Esophagus squamous epithelium (tissue), 5 donors: ENCODE measurements around the gene OTOG. TPM values are rescaled to one million over a fixed set of nuclear protein-coding genes. Genes with fewer than 3 reads are reported as not detected.

Experiments
- DNase-seq: peaks from one replicate; lab custom pipeline; 2025; lab: John Stamatoyannopoulos, UW
- H3K27ac ChIP-seq, 4 donors: fragments of 200-600 bp; sonication (generic); one replicate each; pipeline ENCODE4 v1.5.1; 2016 to 2019; ENCODE audit warnings: mild to moderate bottlenecking in 1 of 4
- H3K27me3 ChIP-seq, 4 donors: fragments of 200-600 bp; sonication (generic); 1 replicate in 3 of 4; 2 replicates in 1 of 4; pipeline versions ENCODE4 v1.5.1 to v1.6.0; 2017 to 2021; ENCODE audit warnings: antibody characterized with exemption in 1 of 4
- H3K36me3 ChIP-seq, 3 donors: fragments of 200-600 bp; sonication (generic); one replicate each; pipeline ENCODE4 v1.5.1; 2016 to 2019
- H3K4me1 ChIP-seq, 3 donors: fragments of 200-600 bp; sonication (generic); one replicate each; pipeline ENCODE4 v1.5.1; 2017 to 2019
- H3K4me3 ChIP-seq, 4 donors: fragments of 200-600 bp; sonication (generic); 1 replicate in 3 of 4; 2 replicates in 1 of 4; pipeline ENCODE4 v1.5.1; 2016 to 2019; ENCODE audit warnings: mild to moderate bottlenecking in 2 of 4, moderate library complexity in 1 of 4
- H3K9me3 ChIP-seq, 3 donors: fragments of 200-600 bp; sonication (generic); one replicate each; pipeline ENCODE4 v1.5.1; 2016 to 2019
- CTCF ChIP-seq, 6 experiments: fragments of 450-650 bp in 4 of 6; fragments of 200-600 bp in 2 of 6; sonication (generic) in 2 of 6; IDR thresholded peaks; one replicate each; pipeline ENCODE4 v1.5.1; 2016 to 2019; ENCODE audit warnings: antibody characterized with exemption in 6 of 6, mild to moderate bottlenecking in 4 of 6, moderate library complexity in 4 of 6
- POLR2A ChIP-seq, 4 donors: fragments of 450-650 bp; IDR thresholded peaks; one replicate each; pipeline ENCODE4 v1.6.1; 2017; ENCODE audit warnings: antibody characterized with exemption in 4 of 4, mild to moderate bottlenecking in 4 of 4, moderate library complexity in 3 of 4
- WGBS, 2 donors: methylation state at CpG; one replicate each; pipeline ENCODE4 v1.1.5; 2018; 5-methylcytosine and 5-hydroxymethylcytosine counted together
- intact Hi-C: fragments of 100-400 bp; cut with DNase I; formaldehyde crosslinking; loops from one replicate; pipeline ENCODE4 v1.15.0; 2022
- total RNA-seq, 4 donors: library from RNA; depleted of rRNA; stranded (reverse); fragments of >200 nt; gene quantifications; one replicate each; pipeline ENCODE4 v1.1.0, GENCODE V29; 2016
- donor health status: DM: yes; HTN: yes; CAD: no.

OTOG gene
- total RNA-seq, 4 donors from 2014 or later: not detected

- no peak for DNase-seq
These were observed 25.3 kb downstream of the OTOG start for GRCh38 chr11:17572359-17572690.

GRCh38 chr11:17572791-17573460, 25.9 kb downstream of the OTOG start:
- TF ChIP-seq CTCF (IDR thresholded peaks at IDR 0.05) (no peak), POLR2A (IDR thresholded peaks at IDR 0.05) (no peak)
- Histone ChIP-seq H3K27ac (no peak overlapping the region), H3K9me3 (no peaks in the 10 kb centered on the region), H3K4me3 (no peak overlapping the region), H3K36me3 (no peaks in the 10 kb centered on the region), H3K4me1 (no peaks in the 10 kb centered on the region), H3K27me3 (peaks cover 0 to 23% (median 0%) of the 10 kb centered on the region in 4 donors)
- no peak for DNase-seq
- intact Hi-C loops: no loop called here
- 74 to 84% methylated on average over 11 to 17 of the region's 20 CpGs for WGBS, 2 donors

More at GRCh38 chr11:17572359-17572690, 25.3 kb downstream of the OTOG start:
- Histone ChIP-seq H3K9me3 (no peaks in the 10 kb centered on the region), H3K27ac (no peak overlapping the region), H3K4me1 (no peaks in the 10 kb centered on the region), H3K36me3 (no peaks in the 10 kb centered on the region), H3K4me3 (no peak overlapping the region), H3K27me3 (peaks cover 0 to 23% (median 0%) of the 10 kb centered on the region in 4 donors)
- 44 to 56% methylated on average over 2 to 3 of the region's 3 CpGs for WGBS, 2 donors
- TF ChIP-seq POLR2A (IDR thresholded peaks at IDR 0.05) (no peak), CTCF (IDR thresholded peaks at IDR 0.05) (no peak)
- intact Hi-C loops: no loop called here

GRCh38 chr11:17573526-17573925, 26.5 kb downstream of the OTOG start:
- 83 to 90% methylated on average over 3 of the region's 3 CpGs for WGBS, 2 donors
- no peaks in the 10 kb centered on the region for H3K9me3 ChIP-seq
- no peak overlapping the region for H3K4me3 ChIP-seq
- no peaks in the 10 kb centered on the region for H3K4me1 ChIP-seq
- H3K27me3 ChIP-seq: peaks cover 0 to 23% (median 0%) of the 10 kb centered on the region in 4 donors
- no peak overlapping the region for H3K27ac ChIP-seq
- intact Hi-C loops: no loop called here
- TF ChIP-seq POLR2A (IDR thresholded peaks at IDR 0.05): no peak
- no peak for TF ChIP-seq CTCF (IDR thresholded peaks at IDR 0.05)
- H3K36me3 ChIP-seq: no peaks in the 10 kb centered on the region
- no peak for DNase-seq

GRCh38 chr11:17574141-17575091, 27.4 kb downstream of the OTOG start:
- H3K36me3 ChIP-seq: no peaks in the 10 kb centered on the region
- no peaks in the 10 kb centered on the region for H3K4me1 ChIP-seq
- DNase-seq: no peak
- no peak overlapping the region for H3K4me3 ChIP-seq
- TF ChIP-seq CTCF (IDR thresholded peaks at IDR 0.05) (no peak), POLR2A (IDR thresholded peaks at IDR 0.05) (no peak)
- intact Hi-C loops: no loop called here
- H3K27me3 ChIP-seq: peaks cover 0 to 20% (median 0%) of the 10 kb centered on the region in 4 donors
- WGBS, 2 donors: 85 to 94% methylated on average over 2 of the region's 9 CpGs
- no peak overlapping the region for H3K27ac ChIP-seq
- H3K9me3 ChIP-seq: no peaks in the 10 kb centered on the region
